HEK293T (cell line): ENCODE data around the gene SPATA21.
"Not testable (repeated sequence)": the region's sequence is repeated elsewhere in the genome, so short reads cannot be mapped to it uniquely, and the experiment has no call there.

Experiments used
- CTCF ChIA-PET: fragments of 350-600 bp; formaldehyde crosslinking; extraction: SDS; loops from one replicate; lab custom pipeline; 2021; ENCODE audit warnings: antibody characterized with exemption, inconsistent platforms; lab: Yijun Ruan, JAX
- POLR2A ChIA-PET: fragments of 350-600 bp; formaldehyde crosslinking; extraction: SDS; loops from one replicate; lab custom pipeline; 2020; ENCODE audit warnings: antibody characterized with exemption, inconsistent platforms; lab: Yijun Ruan, JAX
- DNase-seq: peaks from one replicate; pipeline ENCODE4 v3.0.0; 2012; ENCODE audit warnings: mixed read lengths; ENCODE audit errors: extremely low spot score
- ARNT ChIP-seq: fragments of 450-650 bp; IDR thresholded peaks from 2 replicates; pipeline ENCODE4 v1.6.1; 2017; ENCODE audit warnings: mild to moderate bottlenecking
- BHLHE40 ChIP-seq: fragments of 450-650 bp; IDR thresholded peaks from 2 replicates; pipeline ENCODE4 v1.6.1; 2016; ENCODE audit warnings: mild to moderate bottlenecking, moderate library complexity, borderline replicate concordance
- CTBP1 ChIP-seq: fragments of 450-650 bp; IDR thresholded peaks from 2 replicates; pipeline ENCODE4 v1.6.1; 2016; ENCODE audit warnings: borderline replicate concordance
- ELF4 ChIP-seq: fragments of 450-650 bp; IDR thresholded peaks from 2 replicates; pipeline ENCODE4 v1.6.1; 2017; ENCODE audit warnings: antibody characterized with exemption
- FOXA1 ChIP-seq: fragments of 450-650 bp; IDR thresholded peaks from 2 replicates; pipeline ENCODE4 v1.6.1; 2016; ENCODE audit warnings: mild to moderate bottlenecking
- FOXK2 ChIP-seq: fragments of 450-650 bp; IDR thresholded peaks from 2 replicates; pipeline ENCODE4 v1.6.1; 2016; ENCODE audit warnings: mild to moderate bottlenecking
- FOXM1 ChIP-seq: fragments of 450-650 bp; IDR thresholded peaks from 2 replicates; pipeline ENCODE4 v1.6.1; 2017; ENCODE audit warnings: mild to moderate bottlenecking, borderline replicate concordance
- HDGF ChIP-seq: fragments of 450-650 bp; IDR thresholded peaks from 2 replicates; pipeline ENCODE4 v1.6.1; 2017; ENCODE audit warnings: antibody characterized with exemption, borderline replicate concordance
- L3MBTL2 ChIP-seq: fragments of 450-650 bp; conservative IDR thresholded peaks from 2 replicates; pipeline ENCODE4 v1.6.1; 2016; ENCODE audit warnings: mild to moderate bottlenecking
- LEF1 ChIP-seq: fragments of 450-650 bp; IDR thresholded peaks from 2 replicates; pipeline ENCODE4 v1.6.1; 2017; ENCODE audit warnings: mild to moderate bottlenecking, borderline replicate concordance
- NFRKB ChIP-seq: fragments of 450-650 bp; IDR thresholded peaks from 2 replicates; pipeline ENCODE4 v1.6.1; 2016; ENCODE audit warnings: mild to moderate bottlenecking, moderate library complexity
- SP1 ChIP-seq: fragments of 450-650 bp; IDR thresholded peaks from 2 replicates; pipeline ENCODE4 v1.6.1; 2017
- SUZ12 ChIP-seq: fragments of 450-650 bp; IDR thresholded peaks from 2 replicates; pipeline ENCODE4 v1.6.1; 2016; ENCODE audit warnings: mild to moderate bottlenecking
- TARDBP ChIP-seq: fragments of 450-650 bp; IDR thresholded peaks from 2 replicates; pipeline ENCODE4 v1.6.1; 2016
- ZNF384 ChIP-seq: fragments of 450-650 bp; IDR thresholded peaks from 2 replicates; pipeline ENCODE4 v1.6.1; 2016
- TF ChIP-seq, protein P1 (sequence below): fragments of 450-650 bp; IDR thresholded peaks from 2 replicates; pipeline ENCODE4 v1.6.1; 2016

The SPATA21 gene

DNA sequence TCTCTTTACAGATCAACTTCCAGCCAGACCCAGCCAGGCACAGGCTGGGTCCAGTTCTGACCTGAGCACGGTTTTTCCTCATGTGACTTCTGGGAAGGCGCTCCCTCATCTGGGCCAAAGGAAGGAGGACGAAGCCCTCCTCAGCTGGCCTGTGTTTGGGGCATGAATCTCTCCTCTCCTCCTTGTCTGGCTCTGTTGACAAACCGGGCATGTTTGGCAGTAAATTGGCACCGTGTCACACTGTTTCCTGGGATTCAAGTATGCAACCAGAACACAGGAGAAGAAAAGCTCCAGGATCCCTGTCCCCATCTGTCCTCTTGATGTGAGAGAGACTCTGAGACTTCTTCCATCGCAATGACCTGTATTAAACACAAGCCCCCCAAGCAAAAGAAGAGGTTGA, 21.6 kb upstream of the SPATA21 start:
- no peak for DNase-seq
- ChIA-PET CTCF (no interaction called here), POLR2A (no interaction called here)
- TF ChIP-seq FOXA1 (no peak), FOXK2 (no peak), ZNF384 (no peak), SUZ12 (no peak)

DNA sequence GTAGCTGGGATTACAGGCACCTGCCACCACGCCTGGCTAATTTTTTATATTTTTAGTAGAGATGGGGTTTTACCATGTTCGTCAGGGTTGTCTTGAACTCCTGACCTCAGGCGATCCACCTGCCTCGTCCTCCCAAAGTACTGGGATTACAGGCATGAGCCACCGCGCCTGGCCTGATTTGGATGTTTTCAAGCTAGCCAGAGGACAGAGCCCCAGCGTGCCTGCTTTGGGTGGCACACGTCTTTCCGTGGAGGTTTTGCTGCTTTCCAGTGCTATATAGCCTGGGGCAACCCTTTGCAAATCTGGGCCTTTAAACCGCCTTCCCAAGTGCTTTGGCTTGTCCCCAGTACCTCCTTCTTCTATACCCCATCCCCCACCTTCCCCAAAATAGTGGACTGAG, 18.9 kb upstream of the SPATA21 start:
- CTCF ChIA-PET, DNase-seq: not testable (repeated sequence)
- POLR2A ChIA-PET = interaction anchor here (1.0 kb wide), 1 partner anchor 15 kb away, joined by 3 read pairs; no protein-coding TSS in a partner anchor

DNA sequence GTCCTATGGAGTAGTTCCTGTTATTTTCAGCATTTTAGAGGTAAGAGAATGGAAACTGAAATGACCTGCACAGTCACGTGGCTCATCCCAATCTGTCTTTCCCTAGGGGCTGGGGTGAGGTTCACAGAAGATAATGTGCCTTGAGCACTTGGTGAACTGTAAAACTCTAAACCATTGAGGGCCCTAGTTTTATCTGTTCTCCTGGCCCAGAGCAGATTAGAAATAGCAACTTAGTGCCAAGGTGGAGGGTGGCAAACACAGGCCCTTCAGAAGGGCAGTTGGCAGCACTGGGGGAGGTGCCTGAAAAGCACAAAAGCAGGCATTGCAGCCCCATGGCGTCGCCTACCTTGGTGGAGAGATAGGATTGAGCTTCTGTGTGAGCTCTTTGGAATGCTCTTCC, 17.7 kb upstream of the SPATA21 start:
- CTCF ChIA-PET, POLR2A ChIA-PET, DNase-seq: not testable (repeated sequence)

DNA sequence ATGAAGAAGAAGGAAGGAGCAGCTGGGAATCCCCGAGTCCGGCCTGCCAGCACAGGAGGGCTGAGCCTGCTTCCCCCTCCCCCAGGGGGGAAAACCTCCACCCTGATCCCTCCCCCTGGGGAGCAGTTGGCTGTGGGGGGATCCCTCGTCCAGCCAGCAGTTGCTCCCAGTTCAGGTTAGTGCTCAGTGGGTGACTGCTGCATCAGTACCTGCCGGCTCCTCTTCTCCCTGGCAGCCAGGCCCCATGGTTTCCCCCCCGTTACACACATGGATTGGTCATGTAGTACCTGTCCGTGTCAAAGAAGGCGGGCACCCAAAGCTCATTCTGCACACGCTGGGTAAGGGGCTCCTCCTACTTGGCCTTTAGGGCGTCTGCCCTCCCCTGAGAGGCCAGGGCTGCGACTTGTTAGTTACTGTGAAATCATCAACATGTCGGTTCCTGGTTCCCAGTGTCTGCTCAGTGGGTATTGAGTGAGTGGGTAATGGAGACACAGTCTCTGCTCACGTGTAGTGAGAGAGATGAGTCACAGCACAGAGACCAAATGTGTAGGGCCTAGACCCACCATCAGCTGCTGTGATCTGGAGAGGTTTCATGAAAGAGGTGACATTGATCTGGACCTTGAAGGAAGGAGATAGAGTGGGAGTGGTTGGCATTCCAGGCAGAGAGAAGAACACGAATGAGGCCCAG, 14.8 kb upstream of the SPATA21 start:
- no peak for DNase-seq
- TF ChIP-seq ARNT (no peak), CTBP1 (no peak)
- POLR2A ChIA-PET = interaction anchor here (2.0 kb wide), 1 partner anchor 12 kb away, joined by 10 read pairs; the partner anchor contains the start of gene NECAP2
- CTCF ChIA-PET = no interaction called here

DNA sequence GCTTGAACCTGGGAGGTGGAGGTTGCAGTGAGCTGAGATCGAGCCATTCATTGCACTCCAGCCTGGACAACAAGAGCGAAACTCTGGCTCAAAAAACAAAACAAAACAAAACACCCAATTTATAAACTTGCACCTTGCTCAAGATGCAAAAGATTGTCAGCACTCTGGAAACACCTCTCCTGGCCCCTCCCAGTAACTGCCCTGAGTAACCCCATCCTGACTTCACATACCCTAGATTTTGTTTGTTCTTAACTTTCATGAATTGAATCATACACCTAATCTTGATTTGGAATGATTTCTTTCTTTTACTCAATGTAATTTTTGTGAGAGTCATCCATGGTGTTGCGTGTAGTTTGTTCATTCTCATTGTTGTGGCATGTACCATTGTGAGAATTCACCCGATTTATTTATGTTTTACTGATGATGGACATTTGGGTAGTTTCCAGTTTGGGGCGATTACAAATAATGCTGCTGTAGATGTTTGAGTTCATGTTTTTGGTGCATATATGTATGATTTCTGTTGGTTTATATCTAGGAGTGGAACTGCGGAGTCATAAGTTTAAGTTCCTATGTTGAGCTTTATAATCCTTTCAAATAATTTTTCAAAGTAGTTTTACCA, 13.7 kb upstream of the SPATA21 start:
- TF ChIP-seq ARNT (no peak), SP1 (no peak), ELF4 (no peak), TARDBP (no peak), SUZ12 (no peak), NFRKB (no peak), L3MBTL2 (no peak), BHLHE40 (no peak), FOXM1 (no peak), HDGF (no peak), ZNF384 (no peak), FOXA1 (no peak), LEF1 (no peak), CTBP1 (no peak)
- TF ChIP-seq, protein P1, sequence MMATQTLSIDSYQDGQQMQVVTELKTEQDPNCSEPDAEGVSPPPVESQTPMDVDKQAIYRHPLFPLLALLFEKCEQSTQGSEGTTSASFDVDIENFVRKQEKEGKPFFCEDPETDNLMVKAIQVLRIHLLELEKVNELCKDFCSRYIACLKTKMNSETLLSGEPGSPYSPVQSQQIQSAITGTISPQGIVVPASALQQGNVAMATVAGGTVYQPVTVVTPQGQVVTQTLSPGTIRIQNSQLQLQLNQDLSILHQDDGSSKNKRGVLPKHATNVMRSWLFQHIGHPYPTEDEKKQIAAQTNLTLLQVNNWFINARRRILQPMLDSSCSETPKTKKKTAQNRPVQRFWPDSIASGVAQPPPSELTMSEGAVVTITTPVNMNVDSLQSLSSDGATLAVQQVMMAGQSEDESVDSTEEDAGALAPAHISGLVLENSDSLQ = no peak
- POLR2A ChIA-PET = interaction anchor here (2.0 kb wide), 1 partner anchor 11 kb away, joined by 10 read pairs; the partner anchor contains the start of gene NECAP2
- CTCF ChIA-PET = no interaction called here
- DNase-seq = no peak

DNA sequence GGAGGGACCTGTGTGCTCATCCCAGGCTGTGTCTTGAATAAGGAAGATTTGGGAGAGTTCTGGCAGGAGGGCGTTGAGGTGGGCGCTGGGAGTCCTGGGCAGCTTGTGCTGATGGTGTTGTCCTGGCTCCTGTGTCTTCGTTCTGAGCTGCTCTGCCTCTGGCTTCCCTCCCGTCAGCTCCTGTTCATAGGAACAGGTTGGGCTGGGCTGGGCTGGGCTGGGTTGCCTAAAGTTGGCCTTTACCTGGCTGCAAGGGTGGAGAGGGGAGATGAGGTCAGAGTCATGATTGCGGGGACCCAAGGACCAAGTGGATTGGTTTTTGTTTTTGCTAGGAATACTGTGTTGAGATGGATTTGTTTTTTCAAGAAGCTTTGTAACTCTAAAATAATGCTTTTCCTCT, 12.4 kb upstream of the SPATA21 start:
- ChIA-PET CTCF (no interaction called here), POLR2A (interaction anchor here (1.3 kb wide), 1 partner anchor 9 kb away, joined by 8 read pairs; the partner anchor contains the start of gene NECAP2)
- DNase-seq = no peak
- no peak for TF ChIP-seq TARDBP
- no peak for TF ChIP-seq FOXA1
- TF ChIP-seq HDGF = no peak
- no peak for TF ChIP-seq ZNF384
- no peak for TF ChIP-seq FOXM1
- TF ChIP-seq LEF1 = no peak
- TF ChIP-seq L3MBTL2 = no peak
- no peak for TF ChIP-seq NFRKB
- no peak for TF ChIP-seq CTBP1
- no peak for TF ChIP-seq FOXK2
- no peak for TF ChIP-seq BHLHE40
- TF ChIP-seq, protein P1 = no peak
- TF ChIP-seq SP1 = no peak
- no peak for TF ChIP-seq ELF4
- no peak for TF ChIP-seq ARNT
- no peak for TF ChIP-seq SUZ12

DNA sequence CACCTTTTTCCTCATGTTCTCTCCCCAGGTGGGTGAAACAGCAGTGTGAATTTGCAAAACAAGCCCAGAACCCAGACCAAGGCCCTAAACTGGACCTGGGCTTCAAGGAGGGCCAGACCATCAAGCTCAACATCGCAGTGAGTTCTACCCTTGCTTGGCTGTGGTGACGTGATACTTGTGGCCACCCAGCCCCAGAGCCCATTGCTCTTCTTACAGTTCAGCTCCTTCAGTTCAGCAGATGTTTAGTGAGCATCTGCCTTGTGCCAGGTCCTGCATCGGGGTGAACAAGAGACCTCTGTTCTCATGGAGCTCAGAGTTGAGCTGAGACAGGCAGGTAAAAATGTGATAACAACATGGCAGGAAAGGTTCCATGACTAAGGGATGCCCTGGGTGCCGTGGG, 11.8 kb upstream of the SPATA21 start:
- DNase-seq = no peak
- TF ChIP-seq SP1 (no peak), LEF1 (no peak), FOXA1 (no peak), FOXK2 (no peak), TARDBP (no peak), NFRKB (no peak), HDGF (no peak), ZNF384 (no peak), SUZ12 (no peak), CTBP1 (no peak), ELF4 (no peak)
- CTCF ChIA-PET = interaction anchor here (0.7 kb wide), 1 partner anchor 174 kb away, joined by 3 read pairs; no protein-coding TSS in a partner anchor
- POLR2A ChIA-PET = interaction anchor here (1.3 kb wide), 1 partner anchor 8 kb away, joined by 8 read pairs; the partner anchor contains the start of gene NECAP2
